ENCODE results near the gene ZBTB43. TPM values are rescaled to one million over a fixed set of nuclear protein-coding genes. Genes with fewer than 3 reads are reported as not detected.

The ZBTB43 gene
- total and polyA plus RNA-seq, 2 of the 4 experiments (the other 2 are of a cell fraction), result 4.5 to 15.1 TPM

- Histone ChIP-seq H2AK9ac (replicated peaks; ENCODE audit: low read depth, low read length, poor library complexity) (no peak overlapping the region), H3K27me3 (ENCODE audit: control insufficient read depth, insufficient read depth, low read length) (peaks cover 10% of the 10 kb centered on the region), H4K8ac (ENCODE audit: low read depth in 2 of 2, low read length in 2 of 2) (no peak overlapping the region), H3K4ac (ENCODE audit: low read depth, low read length) (no peak overlapping the region), H3K9me3 (ENCODE audit: control insufficient read depth, insufficient read depth, low read length) (no peaks in the 10 kb centered on the region), H4K20me1 (ENCODE audit: insufficient read depth, low read length) (no peaks in the 10 kb centered on the region), H2BK120ac (ENCODE audit: low read depth, low read length) (no peak overlapping the region), H3K4me2 (ENCODE audit: low read depth, low read length) (no peak overlapping the region), H2AFZ (replicated peaks; ENCODE audit: low read length, poor library complexity) (no peak overlapping the region), H2AK5ac (ENCODE audit: low read depth, low read length) (no peak overlapping the region), H4K5ac (ENCODE audit: low read depth, low read length) (no peak overlapping the region), H3K27ac (ENCODE audit: insufficient read depth, low read length) (no peak overlapping the region), H3K18ac (ENCODE audit: low read depth, low read length) (no peak overlapping the region), H2BK5ac (ENCODE audit: low read depth, low read length, poor library complexity, severe bottlenecking) (no peak overlapping the region), H2BK20ac (ENCODE audit: low read depth, low read length) (no peak overlapping the region), H3K9ac (ENCODE audit: low read depth, low read length) (no peak overlapping the region), H4K91ac (ENCODE audit: insufficient read depth, low read depth, low read length) (no peak overlapping the region), H3K36me3 (ENCODE audit: control insufficient read depth, insufficient read depth, low read length) (no peaks in the 10 kb centered on the region), H3K4me1 (ENCODE audit: control insufficient read depth, insufficient read depth, low read length) (no peaks in the 10 kb centered on the region), H3K56ac (ENCODE audit: extremely low read depth, insufficient read depth, low read length) (no peak overlapping the region), H3K9me1 (ENCODE audit: insufficient read depth, low read length) (no peaks in the 10 kb centered on the region), H3K23ac (ENCODE audit: low read depth, low read length) (no peak overlapping the region), H3K79me1 (ENCODE audit: low read depth in 1 of 2, low read length in 2 of 2) (no peaks in the 10 kb centered on the region), H3K14ac (replicated peaks; ENCODE audit: low read depth, low read length) (no peak overlapping the region), H2BK15ac (ENCODE audit: low read depth, low read length) (no peak overlapping the region), H3K4me3 (ENCODE audit: insufficient read depth, low read depth, low read length) (no peak overlapping the region)
- ChIA-PET POLR2A (ENCODE audit: unreplicated experiment) (no interaction called here), CTCF (no interaction called here)
- WGBS, 2 experiments (ENCODE audit: extremely low coverage in 2 of 2, insufficient read length in 1 of 2), result 0% methylated on average over 1 of the region's 8 CpGs; no CpG with 5 or more reads in 1 of the 2 experiments
- DNase-seq (no peak), ATAC-seq (ENCODE audit: low read depth) (no peak)
- TF ChIP-seq RCOR1 (IDR thresholded peaks at IDR 0.05; ENCODE audit: insufficient replicate concordance, low read length) (no peak), FOS (IDR thresholded peaks at IDR 0.05; ENCODE audit: low read depth, low read length) (no peak), RAD21 (IDR thresholded peaks at IDR 0.05; ENCODE audit: low read length) (no peak), CHD1 (IDR thresholded peaks at IDR 0.05; ENCODE audit: low read depth, low read length) (no peak), POLR2A (IDR thresholded peaks at IDR 0.05; ENCODE audit: low read depth, low read length) (no peak)
- intact Hi-C loops (cut with micrococcal nuclease) (no loop called here), in situ Hi-C loops (cut with MboI; ENCODE audit: low sequenced_read_pairs) (no loop called here), dilution Hi-C loops (cut with HindIII; ENCODE audit: low sequenced_read_pairs, unreplicated experiment) (no loop called here)
- no TSS peak for BruUV-seq (replicated peaks)
These were observed 43.6 kb upstream of the ZBTB43 start for GRCh38 chr9:126761274-126761673.

All from IMR-90 (cell line).